Stimulated activated CD8-positive, alpha-beta memory T cell treated with anti-CD3 and anti-CD28 coated beads, Interleukin-12 subunit alpha, Interleukin-12 subunit beta, amount 100 ng/mL, for 1 hour (primary cell): Measurements from ENCODE around the gene SKAP1.
"Not testable (repeated sequence)": the region's sequence is repeated elsewhere in the genome, so short reads cannot be mapped to it uniquely, and the experiment has no call there.

Experiments
- DNase-seq: peaks from one replicate; pipeline ENCODE4 v3.0.0-alpha.2; 2020; ENCODE audit warnings: low read depth

SKAP1 gene

DNA sequence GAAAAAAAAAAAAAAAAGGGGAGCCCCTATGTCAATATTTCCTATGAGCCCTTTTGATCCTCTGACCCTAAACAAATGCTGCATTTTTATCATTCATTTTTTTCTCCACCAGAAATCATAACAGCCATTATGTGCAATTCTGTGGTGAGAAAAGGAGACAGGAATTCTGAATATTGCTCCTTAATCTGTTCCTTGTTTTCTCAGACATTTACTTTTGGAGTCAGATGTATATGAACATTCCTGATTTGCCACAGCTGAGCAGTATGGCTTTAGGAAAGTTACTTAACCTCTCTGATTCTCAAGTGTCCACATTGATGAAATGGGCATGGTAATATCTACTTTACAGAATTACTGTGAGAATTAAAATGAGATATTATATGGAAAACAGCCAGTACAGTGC is 144.4 kb downstream of the SKAP1 start:
- DNase-seq = no peak

GRCh38 chr17:48283907-48284306 is 146.1 kb downstream of the SKAP1 start:
- DNase-seq = no peak

GRCh38 chr17:48283411-48283810 is 146.6 kb downstream of the SKAP1 start:
- DNase-seq = no peak

DNA sequence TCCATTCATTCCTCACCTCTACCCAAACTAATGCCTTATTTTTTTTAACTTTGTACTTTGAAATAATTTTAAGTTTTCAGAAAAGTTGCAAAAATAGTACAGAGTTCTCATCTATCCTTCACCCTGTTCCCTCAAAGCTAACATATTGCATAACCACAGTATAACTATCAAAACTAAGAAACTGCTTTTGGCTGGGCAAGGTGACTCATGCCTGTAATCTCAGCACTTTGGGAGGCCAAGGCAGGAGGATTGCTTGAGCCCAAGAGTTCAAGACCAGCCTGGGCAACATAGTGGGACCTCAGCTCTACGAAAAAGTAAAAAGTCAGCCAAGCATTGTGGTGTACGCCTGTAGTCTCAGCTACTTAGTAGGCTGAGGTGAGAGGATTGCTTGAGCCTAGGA is 147.7 kb downstream of the SKAP1 start:
- no peak for DNase-seq

- DNase-seq = no peak
Observed at GRCh38 chr17:48278760-48279491, 151.1 kb downstream of the SKAP1 start.

DNA sequence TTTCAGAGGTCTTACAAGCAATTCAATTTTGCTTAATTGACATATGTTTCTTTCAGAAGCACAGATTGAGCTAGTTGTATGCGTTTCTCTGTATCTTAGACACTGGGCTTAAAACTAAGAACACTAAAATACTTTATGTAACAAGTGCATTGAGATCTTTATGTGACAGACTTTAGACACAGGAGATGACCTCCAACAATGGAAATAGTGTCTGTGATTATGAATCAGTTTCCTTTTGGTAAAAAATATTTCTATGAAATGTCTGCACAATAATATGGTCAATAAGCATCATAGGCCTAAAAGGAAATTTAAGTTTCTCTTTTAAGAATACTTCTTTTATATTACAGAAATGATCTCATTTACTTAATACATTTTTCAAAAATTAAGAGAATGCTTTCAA is 153.2 kb downstream of the SKAP1 start:
- no peak for DNase-seq

GRCh38 chr17:48270899-48271298 is 159.1 kb downstream of the SKAP1 start:
- DNase-seq = no peak

DNA sequence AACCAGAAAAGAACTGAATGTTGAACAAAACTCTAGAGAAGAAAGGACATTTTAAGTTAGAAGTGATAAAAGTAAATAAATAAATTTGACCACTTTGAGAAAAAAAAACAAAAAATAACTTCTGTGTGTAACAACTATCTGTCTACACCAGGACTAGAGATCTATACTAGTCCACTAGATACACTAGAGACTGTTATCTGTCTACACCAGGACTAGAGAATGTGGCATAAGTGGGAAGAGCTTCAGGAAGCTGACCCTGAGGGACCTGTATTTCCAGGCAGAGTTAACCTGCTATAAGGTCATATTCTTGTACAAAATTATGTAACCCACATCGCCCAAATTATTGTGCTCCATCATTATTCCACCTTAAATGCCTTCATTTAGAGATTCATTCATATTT is 160.8 kb downstream of the SKAP1 start:
- DNase-seq = no peak

DNA sequence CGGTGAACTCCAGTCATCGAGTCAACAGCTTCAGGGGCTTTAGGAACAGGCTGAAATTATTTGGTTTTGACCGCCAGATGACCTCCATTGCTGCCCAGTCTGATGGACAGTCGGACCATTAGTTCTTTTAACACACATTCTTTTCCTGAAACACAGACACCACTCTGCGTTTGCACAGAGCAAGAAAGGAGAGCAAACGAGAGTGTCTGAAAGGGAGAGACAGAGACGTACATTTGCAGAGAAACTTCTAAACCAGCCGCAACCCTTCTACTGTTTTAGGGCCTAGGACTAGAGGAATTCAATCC is 166.3 kb downstream of the SKAP1 start:
- DNase-seq = no peak

GRCh38 chr17:48262982-48263730 is 166.9 kb downstream of the SKAP1 start:
- no peak for DNase-seq

DNA sequence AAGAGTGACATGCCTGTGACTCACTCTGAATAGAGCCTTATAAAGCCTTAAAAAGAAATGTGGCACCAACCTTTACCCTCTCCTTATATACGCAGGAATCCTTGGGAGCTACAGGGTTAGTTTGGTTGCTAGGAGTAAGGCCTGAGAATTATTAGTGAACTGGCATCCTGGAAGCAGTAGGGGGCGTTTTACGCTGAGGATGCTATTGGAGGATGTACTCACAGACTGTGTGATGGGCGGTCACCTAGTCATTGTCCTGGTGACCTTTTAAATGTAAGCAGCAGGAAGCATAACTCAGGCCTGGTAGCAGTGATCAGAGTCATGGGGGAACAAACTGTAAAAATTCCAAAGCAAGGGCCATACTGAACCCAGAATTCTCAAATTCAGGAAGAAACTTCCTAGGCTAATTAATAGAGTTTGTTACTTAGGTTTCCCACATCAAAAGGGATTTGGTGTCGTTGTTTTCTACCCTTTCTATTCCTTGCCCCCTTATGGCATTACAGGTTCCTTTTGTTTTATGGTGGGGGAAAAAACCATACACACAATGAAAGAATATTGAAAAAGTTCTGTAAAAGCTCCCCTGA is 168.6 kb downstream of the SKAP1 start:
- no peak for DNase-seq

- DNase-seq = no peak
Observed at GRCh38 chr17:48259694-48260291, 170.2 kb downstream of the SKAP1 start.

- DNase-seq = no peak
Observed at GRCh38 chr17:48258331-48258730, 171.7 kb downstream of the SKAP1 start.

GRCh38 chr17:48255759-48256158 is 174.3 kb downstream of the SKAP1 start:
- no peak for DNase-seq

GRCh38 chr17:48254896-48255295 is 175.1 kb downstream of the SKAP1 start:
- DNase-seq = no peak

DNA sequence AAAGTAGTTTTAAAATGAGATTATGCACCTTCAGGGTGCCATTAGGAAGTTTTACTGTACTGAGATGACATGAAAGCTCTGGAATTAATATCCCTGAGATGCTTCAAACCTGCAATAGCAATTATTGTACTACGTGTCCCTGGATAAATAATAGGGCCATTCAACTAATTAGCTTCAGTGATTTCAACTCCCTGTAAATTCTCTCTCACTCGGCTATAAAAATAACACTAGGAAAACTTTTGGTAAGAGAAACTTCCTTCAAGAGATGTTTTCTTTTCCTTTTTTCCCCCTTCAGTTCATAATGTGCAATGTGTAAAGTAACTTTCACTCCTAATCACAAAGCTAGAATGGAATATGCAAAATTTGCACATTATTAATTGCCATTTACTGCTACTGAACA is 176.0 kb downstream of the SKAP1 start:
- no peak for DNase-seq

DNA sequence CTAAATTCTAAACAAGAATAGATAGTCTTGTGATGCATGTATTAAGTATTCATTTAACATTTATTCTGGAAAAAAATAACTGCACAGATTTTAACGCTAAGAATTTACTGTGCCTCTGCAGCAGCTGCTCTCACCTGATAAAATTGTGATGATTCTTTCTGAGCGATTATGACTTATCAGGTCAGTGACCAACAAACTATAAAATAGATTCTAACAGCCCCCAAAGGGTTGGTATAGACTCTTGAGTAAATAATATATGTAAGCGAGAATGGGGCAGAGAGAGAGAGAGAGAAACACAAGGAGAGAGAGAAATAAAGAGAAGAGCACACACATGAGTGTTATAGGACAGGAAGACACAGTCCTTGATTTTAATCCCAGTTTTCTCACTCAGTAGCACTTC is 178.1 kb downstream of the SKAP1 start:
- no peak for DNase-seq

- DNase-seq = no peak
Observed at GRCh38 chr17:48250949-48251348, 179.1 kb downstream of the SKAP1 start.

DNA sequence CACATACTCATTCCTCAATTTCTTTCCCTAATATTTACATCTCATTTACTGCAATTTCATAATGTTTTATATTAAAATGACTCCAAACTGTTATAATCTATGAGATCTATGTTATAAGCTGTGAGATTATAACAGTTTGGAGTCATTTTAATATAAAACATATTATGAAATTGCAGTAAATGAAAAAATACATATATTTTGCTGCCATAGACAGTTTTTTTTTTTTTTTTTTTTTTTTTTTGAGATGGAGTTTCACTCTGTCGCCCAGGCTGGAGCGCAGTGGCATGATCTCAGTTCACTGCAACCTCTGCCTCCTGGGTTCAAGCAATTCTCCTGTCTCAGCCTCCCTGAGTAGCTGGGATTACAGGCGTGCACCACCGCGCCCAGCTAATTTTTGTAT is 180.0 kb downstream of the SKAP1 start:
- DNase-seq = not testable (repeated sequence)

- DNase-seq = no peak
Observed at GRCh38 chr17:48247603-48248002, 182.4 kb downstream of the SKAP1 start.

DNA sequence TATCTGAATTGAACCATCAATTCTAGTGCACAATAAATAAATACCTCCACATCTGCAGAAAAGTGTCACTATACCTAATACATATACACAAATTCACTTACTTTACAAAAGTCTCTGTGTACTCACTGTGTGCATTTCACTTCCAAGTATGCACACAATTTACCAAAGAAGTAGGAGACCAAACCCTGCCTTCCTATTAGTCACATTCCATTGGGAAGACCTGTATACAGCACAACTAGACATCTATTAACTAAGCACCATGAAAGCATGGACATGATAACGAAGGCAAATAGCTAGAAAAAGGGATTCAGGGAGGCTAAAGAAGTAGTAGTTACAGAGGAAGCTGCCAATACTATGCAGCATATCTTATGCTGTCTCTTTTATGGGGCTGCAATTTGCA is 183.0 kb downstream of the SKAP1 start:
- no peak for DNase-seq

- DNase-seq = no peak
Observed at GRCh38 chr17:48246612-48247011, 183.4 kb downstream of the SKAP1 start.

GRCh38 chr17:48245465-48246033 is 184.5 kb downstream of the SKAP1 start:
- not testable (repeated sequence) for DNase-seq
